HG03103 (cell line): ENCODE results near the gene HPSE2.

Experiments used
- ATAC-seq: cut with Tn5 transposase; IDR thresholded peaks from one replicate; pipeline ENCODE4 v1.9.1; 2021; ENCODE audit warnings: low read depth; ENCODE audit not compliant: unreplicated experiment

HPSE2 gene

GRCh38 chr10:98632456-98633150 is 603.0 kb downstream of the HPSE2 start:
- no peak for ATAC-seq

DNA sequence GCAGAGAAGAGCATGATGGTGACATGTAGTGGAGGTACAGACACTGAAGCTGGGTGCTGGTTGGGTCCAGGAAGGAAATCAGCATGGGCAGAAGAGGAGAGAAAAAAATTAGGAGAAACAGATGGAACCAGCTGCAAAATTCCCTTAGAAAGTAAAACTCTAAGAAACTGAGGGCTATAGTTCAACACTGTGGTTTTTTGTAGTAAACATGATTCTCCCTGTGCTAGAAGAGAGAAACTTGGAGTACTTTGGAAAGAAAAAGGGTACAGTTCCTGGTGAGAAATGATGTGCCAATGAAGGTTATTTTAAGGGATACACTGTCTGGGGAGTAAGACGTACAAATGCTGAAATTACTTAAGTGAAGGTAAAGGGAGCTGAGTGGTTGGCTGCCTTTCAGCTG is 607.4 kb downstream of the HPSE2 start:
- no peak for ATAC-seq

- ATAC-seq, result no peak
Observed at GRCh38 chr10:98627711-98628110, 607.9 kb downstream of the HPSE2 start.

GRCh38 chr10:98624963-98625362 is 610.7 kb downstream of the HPSE2 start:
- ATAC-seq, result no peak

DNA sequence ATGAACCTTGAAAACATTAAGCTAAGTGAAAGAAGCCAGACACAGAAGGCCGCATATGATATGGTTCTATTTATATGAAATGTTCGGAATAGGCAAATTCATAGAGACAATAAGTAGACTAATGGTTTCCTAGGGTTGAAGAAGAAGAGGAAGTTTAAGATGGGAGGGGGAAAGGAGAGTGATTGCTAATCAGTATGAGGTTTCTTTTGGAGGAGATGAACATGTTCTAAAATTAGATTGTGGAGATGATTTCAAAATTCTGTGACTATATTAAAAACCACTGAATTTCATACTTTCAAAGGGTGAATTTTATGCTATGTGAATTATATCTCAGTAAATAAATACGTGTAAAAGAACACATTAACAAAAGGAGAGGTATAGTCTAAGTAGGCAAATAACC is 612.5 kb downstream of the HPSE2 start:
- no peak for ATAC-seq

DNA sequence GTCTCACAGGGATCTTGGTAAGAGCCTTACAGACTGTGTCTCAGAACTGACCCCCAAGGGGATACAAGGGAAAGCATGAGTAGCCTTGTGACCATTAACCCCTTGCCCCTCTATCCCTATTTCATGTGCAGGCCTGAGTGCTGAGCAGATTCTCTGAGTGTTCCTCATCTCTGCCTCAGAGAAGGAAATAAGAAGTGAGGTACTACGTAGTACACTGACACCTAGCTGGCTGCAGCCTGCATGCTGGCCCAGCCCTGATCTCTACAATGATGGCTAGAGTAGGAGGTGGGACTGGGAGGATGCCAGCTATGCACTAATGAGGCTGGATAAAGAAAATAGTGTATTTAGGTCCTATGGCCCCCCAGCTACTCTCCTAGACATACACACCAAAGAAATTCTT is 614.0 kb downstream of the HPSE2 start:
- ATAC-seq, result no peak

DNA sequence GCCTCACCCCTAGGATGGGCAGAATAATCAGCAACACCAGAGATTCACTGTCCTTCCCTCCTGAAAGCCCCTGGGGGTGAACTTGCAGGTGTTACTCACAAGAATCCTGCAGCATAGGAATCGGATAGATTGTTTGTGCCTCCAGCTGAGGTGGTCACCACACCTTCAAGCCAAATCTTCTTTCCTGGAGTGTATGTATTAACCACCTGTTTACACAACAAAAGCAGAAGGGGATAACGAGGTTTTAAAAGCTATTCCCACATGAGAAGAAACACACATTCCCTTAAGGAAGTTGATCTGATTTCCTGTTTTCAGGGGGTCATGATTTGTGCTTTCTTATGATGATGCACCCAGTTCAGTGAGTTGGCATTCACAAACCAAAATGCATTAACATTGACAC is 615.1 kb downstream of the HPSE2 start:
- ATAC-seq, result no peak

- ATAC-seq, result no peak
Observed at GRCh38 chr10:98619446-98619845, 616.2 kb downstream of the HPSE2 start.

GRCh38 chr10:98617906-98618520 is 617.6 kb downstream of the HPSE2 start:
- no peak for ATAC-seq

DNA sequence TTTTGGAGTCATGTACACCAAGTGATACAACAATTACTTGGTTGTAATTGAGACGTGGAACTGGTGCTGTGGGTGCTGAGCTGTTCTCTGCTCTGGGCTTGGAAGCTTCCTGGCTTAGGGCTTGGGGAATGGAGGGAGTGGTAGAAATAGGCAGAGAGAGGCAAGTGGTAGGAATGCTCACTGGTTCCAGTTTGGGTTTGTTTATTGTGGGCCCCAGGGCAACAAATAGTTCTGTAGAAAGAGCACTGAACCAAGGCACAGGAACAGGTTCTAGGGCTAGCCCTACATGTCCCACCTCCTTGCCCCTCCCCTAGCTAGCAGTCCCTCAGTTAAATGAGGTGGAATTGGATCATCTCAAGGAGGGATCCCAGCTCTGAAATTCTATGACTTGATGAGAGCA is 622.2 kb downstream of the HPSE2 start:
- no peak for ATAC-seq

DNA sequence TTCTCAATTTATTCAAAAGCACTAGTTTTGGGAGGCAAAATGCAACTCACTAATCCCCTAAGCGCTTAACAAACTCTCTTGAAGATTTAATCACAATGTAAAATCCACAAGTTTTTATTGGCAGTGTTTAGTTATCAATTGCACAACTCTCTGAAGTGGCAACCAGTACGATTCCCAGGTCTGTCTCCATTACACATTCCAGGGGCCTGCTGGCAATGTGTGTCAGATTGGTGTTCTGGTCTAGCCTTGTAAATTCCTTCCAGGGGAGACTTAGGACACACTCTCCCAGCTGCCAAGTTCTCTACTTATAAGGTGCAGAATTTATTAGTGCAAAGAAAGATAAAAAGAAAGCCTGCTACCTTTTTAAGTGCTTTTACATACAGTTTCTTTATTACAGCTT is 624.2 kb downstream of the HPSE2 start:
- ATAC-seq, result no peak

GRCh38 chr10:98610836-98611235 is 624.8 kb downstream of the HPSE2 start:
- no peak for ATAC-seq

- no peak for ATAC-seq
Observed at GRCh38 chr10:98610301-98610700, 625.4 kb downstream of the HPSE2 start.

- no peak for ATAC-seq
Observed at GRCh38 chr10:98609265-98609664, 626.4 kb downstream of the HPSE2 start.

- no peak for ATAC-seq
Observed at GRCh38 chr10:98608411-98608810, 627.2 kb downstream of the HPSE2 start.

DNA sequence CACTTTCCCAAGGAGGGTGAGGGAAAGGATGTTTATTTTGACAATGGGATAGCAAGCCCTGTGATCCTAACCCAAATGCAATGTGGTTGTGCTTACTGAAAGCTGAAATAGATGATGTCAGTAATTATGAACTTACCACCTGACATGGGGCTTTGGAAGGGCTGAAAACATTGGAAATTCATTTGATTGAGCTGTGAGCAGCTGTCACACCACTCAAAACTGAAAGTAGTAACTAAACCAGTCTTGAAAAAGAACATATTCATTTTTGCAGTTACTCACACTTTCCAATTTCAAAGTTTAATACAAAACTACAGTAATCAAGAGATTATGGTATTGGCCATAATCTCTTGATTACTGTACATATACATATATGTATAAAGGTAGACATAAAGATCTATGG is 633.4 kb downstream of the HPSE2 start:
- ATAC-seq, result no peak

GRCh38 chr10:98599032-98599610 is 636.5 kb downstream of the HPSE2 start:
- no peak for ATAC-seq

GRCh38 chr10:98596404-98596803 is 639.2 kb downstream of the HPSE2 start:
- no peak for ATAC-seq

DNA sequence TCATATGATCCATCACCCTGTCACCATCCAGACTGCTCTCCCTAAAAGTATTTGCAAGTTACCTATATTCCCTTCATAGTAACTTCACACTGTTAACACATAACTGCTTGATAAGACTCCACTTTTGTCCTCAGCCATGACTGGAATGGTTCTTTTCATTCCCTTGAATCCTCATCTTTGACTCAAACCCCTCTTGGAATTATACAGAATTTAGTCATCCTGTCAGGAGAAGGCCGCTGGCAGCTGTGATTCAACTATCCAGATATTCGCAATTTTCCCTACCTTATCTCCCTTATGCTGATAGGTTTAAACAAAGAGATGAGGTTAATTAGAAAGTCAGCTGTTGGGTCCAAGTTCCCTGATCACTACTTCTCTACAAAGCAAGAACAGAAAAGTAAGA is 646.0 kb downstream of the HPSE2 start:
- no peak for ATAC-seq

GRCh38 chr10:98589007-98589406 is 646.6 kb downstream of the HPSE2 start:
- no peak for ATAC-seq

GRCh38 chr10:98587156-98587837 is 648.4 kb downstream of the HPSE2 start:
- no peak for ATAC-seq

DNA sequence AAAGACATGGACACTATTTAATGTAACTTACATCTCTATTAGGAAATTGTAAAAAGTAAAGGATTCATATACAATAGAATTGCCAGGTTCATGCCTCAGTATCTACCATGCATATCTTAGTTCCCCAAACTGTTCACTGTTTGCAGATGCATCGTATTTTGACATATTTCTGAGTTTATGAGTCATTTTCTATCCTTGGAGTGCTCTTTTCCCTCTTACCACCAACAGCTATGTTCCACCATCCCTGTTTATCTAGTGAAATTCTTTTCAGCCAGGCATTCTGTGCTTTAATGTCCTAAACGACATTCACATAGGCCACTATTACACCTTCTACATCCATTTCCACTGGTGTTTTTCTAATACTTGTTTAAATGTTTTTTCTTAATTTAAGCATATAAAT is 649.6 kb downstream of the HPSE2 start:
- ATAC-seq, result no peak
